ENCODE data around the gene ARG2.
"Not testable (repeated sequence)": the region's sequence is repeated elsewhere in the genome, so short reads cannot be mapped to it uniquely, and the experiment has no call there.

ARG2 gene

DNA sequence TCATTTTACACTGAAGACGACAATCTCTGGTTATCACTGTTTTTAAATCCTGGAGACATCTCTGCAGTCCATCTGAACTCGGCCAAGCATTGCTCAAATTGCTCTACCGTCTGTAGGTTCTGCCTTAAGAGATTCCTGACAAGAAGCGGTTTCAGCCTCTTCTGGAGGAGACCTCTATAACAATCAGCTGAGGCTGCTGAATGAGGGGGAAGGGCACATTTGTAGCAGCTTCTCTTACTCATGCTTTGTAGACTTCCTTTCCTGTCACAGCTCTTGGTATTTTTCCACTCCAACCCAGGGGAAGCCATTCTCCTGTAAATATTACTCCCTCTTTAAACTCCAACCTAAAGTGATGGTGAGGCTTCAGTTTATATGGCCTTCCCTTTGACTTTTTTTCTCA is 3.0 kb downstream of the ARG2 start:
- TF ChIP-seq CTCF (IDR thresholded peaks at IDR 0.05; ENCODE audit: insufficient read depth, low read depth, low read length, missing control alignments): no peak
- no peak for DNase-seq (ENCODE audit: low read depth)
- H3K4me3 ChIP-seq (ENCODE audit: low read depth, low read length): no peak overlapping the region

GRCh38 chr14:67623114-67623513 is 3.4 kb downstream of the ARG2 start:
- no peak overlapping the region for H3K4me3 ChIP-seq (ENCODE audit: low read depth, low read length)
- DNase-seq (ENCODE audit: low read depth): no peak
- TF ChIP-seq CTCF (IDR thresholded peaks at IDR 0.05; ENCODE audit: insufficient read depth, low read depth, low read length, missing control alignments): no peak

GRCh38 chr14:67626131-67626530 is 6.4 kb downstream of the ARG2 start:
- H3K4me3 ChIP-seq (ENCODE audit: low read depth, low read length); DNase-seq (ENCODE audit: low read depth): not testable (repeated sequence)

GRCh38 chr14:67627519-67627918 is 7.8 kb downstream of the ARG2 start:
- H3K4me3 ChIP-seq (ENCODE audit: low read depth, low read length): no peak overlapping the region
- no peak for TF ChIP-seq CTCF (IDR thresholded peaks at IDR 0.05; ENCODE audit: insufficient read depth, low read depth, low read length, missing control alignments)
- no peak for DNase-seq (ENCODE audit: low read depth)

DNA sequence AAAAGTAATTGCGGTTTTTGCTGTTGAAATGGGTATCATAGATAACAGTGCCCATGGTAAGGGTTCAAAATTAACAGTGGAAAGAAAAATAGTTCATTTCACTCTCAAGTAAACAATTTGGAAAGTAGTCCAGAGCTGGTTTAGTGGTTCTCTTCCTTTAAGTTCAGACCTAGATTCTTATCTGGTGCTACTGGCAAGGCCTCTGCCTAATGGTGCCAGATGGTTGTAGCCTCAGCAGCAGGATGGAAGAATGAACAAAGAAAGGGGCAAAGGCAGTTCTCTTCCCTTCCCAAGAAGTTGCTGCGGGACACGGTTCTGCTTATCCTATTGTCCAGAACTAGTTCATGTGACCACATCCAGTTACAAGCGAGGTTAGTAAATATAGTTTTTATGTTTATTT is 10.5 kb downstream of the ARG2 start:
- no peak for TF ChIP-seq CTCF (IDR thresholded peaks at IDR 0.05; ENCODE audit: insufficient read depth, low read depth, low read length, missing control alignments)
- no peak overlapping the region for H3K4me3 ChIP-seq (ENCODE audit: low read depth, low read length)
- DNase-seq (ENCODE audit: low read depth): no peak

DNA sequence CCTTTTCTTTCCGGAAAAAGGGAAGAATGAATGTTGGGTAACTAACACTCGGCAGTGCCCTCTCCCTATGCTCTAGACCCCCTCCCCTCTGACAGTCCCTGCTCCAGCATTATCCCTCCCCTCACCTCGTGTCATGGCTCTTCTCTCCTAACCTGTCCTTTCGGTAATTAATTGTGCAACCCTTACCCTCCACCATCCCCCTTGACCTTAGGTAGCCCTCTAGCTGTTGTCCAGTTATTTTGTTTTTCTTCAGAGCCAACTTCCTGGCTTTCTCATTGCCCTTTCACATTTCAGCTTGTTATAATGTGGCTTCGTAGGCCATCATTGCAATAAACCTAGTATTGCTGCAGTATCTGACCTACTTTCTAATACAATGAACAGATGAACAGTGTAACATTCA is 11.2 kb downstream of the ARG2 start:
- H3K4me3 ChIP-seq (ENCODE audit: low read depth, low read length): no peak overlapping the region
- TF ChIP-seq CTCF (IDR thresholded peaks at IDR 0.05; ENCODE audit: insufficient read depth, low read depth, low read length, missing control alignments): no peak
- no peak for DNase-seq (ENCODE audit: low read depth)

GRCh38 chr14:67633451-67634147 is 13.9 kb downstream of the ARG2 start:
- DNase-seq (ENCODE audit: low read depth): no peak
- TF ChIP-seq CTCF (IDR thresholded peaks at IDR 0.05; ENCODE audit: insufficient read depth, low read depth, low read length, missing control alignments): no peak
- H3K4me3 ChIP-seq (ENCODE audit: low read depth, low read length): no peak overlapping the region
